NB4 (cell line): ENCODE measurements around the gene STX18.

ENCODE experiments used
- CTCF ChIP-seq: IDR thresholded peaks from one replicate; pipeline ENCODE4 v1.5.1; 2012; ENCODE audit warnings: low read depth, low read length
- MAX ChIP-seq: IDR thresholded peaks from 2 replicates; pipeline ENCODE4 v1.6.1; 2011; ENCODE audit warnings: low read depth, low read length
- MYC ChIP-seq: IDR thresholded peaks from 2 replicates; pipeline ENCODE4 v1.6.1; 2011; ENCODE audit warnings: low read depth, low read length
- POLR2A ChIP-seq: IDR thresholded peaks from 2 replicates; pipeline ENCODE4 v1.6.1; 2011; ENCODE audit warnings: mild to moderate bottlenecking; ENCODE audit not compliant: insufficient read length; ENCODE audit errors: extremely low read depth

DNA sequence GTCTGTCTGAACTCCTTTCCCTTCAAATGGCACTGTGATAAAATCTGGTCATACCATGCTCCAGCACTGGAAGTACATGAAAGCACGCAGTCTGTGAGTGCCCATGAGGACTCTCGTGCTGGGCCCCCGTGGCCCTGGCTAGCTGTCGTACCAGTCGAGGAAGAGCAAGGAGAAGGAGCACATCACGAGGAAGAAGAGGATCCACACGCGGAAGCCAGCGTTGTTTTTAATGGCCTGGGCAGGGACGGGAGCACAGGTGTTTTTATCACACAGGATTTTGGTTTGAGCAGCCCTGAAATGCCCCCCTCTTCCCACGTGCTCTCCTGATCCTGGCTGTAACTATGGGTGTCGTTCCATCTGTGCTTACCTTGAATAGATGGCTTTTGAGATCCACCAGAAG lies 122.0 kb downstream of the STX18 start:
- TF ChIP-seq CTCF (no peak), POLR2A (no peak), MYC (no peak), MAX (no peak)
